ENCODE measurements around the gene ATP1B4. TPM values are rescaled to one million over a fixed set of nuclear protein-coding genes. Genes with fewer than 3 reads are reported as not detected.

The ATP1B4 gene
- total RNA-seq, 1 donor from 2014 or later: not detected

GRCh38 chrX:120380699-120381098, 18.8 kb downstream of the ATP1B4 start:
- no peak overlapping the region for H3K27ac Mint-ChIP-seq
- H3K4me3 Mint-ChIP-seq: no peak overlapping the region
- POLR2A ChIA-PET: no interaction called here
- no peaks in the 10 kb centered on the region for H3K36me3 Mint-ChIP-seq (ENCODE audit: low read depth)
- TF ChIP-seq, protein P1, sequence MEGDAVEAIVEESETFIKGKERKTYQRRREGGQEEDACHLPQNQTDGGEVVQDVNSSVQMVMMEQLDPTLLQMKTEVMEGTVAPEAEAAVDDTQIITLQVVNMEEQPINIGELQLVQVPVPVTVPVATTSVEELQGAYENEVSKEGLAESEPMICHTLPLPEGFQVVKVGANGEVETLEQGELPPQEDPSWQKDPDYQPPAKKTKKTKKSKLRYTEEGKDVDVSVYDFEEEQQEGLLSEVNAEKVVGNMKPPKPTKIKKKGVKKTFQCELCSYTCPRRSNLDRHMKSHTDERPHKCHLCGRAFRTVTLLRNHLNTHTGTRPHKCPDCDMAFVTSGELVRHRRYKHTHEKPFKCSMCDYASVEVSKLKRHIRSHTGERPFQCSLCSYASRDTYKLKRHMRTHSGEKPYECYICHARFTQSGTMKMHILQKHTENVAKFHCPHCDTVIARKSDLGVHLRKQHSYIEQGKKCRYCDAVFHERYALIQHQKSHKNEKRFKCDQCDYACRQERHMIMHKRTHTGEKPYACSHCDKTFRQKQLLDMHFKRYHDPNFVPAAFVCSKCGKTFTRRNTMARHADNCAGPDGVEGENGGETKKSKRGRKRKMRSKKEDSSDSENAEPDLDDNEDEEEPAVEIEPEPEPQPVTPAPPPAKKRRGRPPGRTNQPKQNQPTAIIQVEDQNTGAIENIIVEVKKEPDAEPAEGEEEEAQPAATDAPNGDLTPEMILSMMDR (IDR thresholded peaks at IDR 0.05): no peak
- DNase-seq (no peak), ATAC-seq (ENCODE audit: low read depth) (peak; percentile 65)
- H3K27me3 Mint-ChIP-seq: peaks cover 9% of the 10 kb centered on the region
- CTCF ChIA-PET: interaction anchor here (0.8 to 2.0 kb wide), 6 partner anchors 15 to 97 kb away, joined by 3 to 11 read pairs (median 5); no protein-coding TSS in a partner anchor
- no peaks in the 10 kb centered on the region for H3K9me3 Mint-ChIP-seq
- H3K4me1 Mint-ChIP-seq: peaks cover 2% of the 10 kb centered on the region
- intact Hi-C loops (cut with micrococcal nuclease): loop anchor here (1.0 to 10.0 kb wide), 3 partner anchors 72 to 284 kb away; no protein-coding TSS in a partner anchor

DNA sequence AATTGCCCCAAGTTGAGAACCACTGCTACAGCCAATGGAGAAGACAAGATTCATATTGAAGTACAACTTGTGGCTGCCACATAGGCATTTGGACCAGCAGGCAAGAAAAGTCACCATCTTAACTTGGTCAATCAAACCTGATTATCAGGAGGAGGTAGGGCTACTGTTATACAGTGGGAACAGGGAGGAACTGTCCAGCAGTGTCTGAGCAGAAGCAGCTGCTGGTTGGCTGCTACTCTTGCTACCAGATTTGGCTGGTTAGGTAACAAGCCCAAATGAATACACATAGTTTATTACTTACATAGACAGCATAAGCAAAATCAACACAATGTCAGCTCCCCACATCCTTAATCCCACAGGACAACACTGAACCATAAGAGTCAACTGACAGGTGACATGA, 39.4 kb downstream of the ATP1B4 start:
- H3K27me3 Mint-ChIP-seq: no peaks in the 10 kb centered on the region
- no peak overlapping the region for H3K4me3 Mint-ChIP-seq
- ATAC-seq (ENCODE audit: low read depth) (no peak), DNase-seq (no peak)
- CTCF ChIA-PET: no interaction called here
- no peaks in the 10 kb centered on the region for H3K36me3 Mint-ChIP-seq (ENCODE audit: low read depth)
- H3K27ac Mint-ChIP-seq: no peak overlapping the region
- POLR2A ChIA-PET: no interaction called here
- TF ChIP-seq, protein P1 (IDR thresholded peaks at IDR 0.05): no peak
- no peaks in the 10 kb centered on the region for H3K4me1 Mint-ChIP-seq
- intact Hi-C loops (cut with micrococcal nuclease): no loop called here
- H3K9me3 Mint-ChIP-seq: no peaks in the 10 kb centered on the region

GRCh38 chrX:120402369-120402768, 40.5 kb downstream of the ATP1B4 start:
- ATAC-seq (ENCODE audit: low read depth): no peak
- POLR2A ChIA-PET: no interaction called here

DNA sequence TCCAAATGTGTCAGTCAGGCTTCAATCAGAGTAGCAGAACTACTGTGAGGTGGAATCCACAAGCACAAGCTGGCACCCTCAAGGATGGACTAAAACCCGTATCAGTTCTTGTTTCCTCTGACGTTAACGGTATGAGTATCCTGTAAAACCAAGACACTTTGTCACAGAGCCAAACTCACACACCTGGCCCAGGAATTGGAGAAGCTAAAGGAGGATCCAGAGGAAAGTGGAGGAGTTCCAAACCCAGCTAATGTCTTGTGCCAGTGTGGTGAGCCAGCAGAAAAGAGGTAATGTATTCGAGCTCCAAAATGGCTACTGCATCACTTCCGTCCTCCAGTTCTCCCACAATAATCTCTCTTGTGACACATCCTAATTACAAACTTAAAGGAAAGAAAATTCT, 44.7 kb downstream of the ATP1B4 start:
- no peaks in the 10 kb centered on the region for H3K36me3 Mint-ChIP-seq (ENCODE audit: low read depth)
- ChIA-PET CTCF (no interaction called here), POLR2A (no interaction called here)
- H3K4me3 Mint-ChIP-seq: no peak overlapping the region
- ATAC-seq (ENCODE audit: low read depth) (no peak), DNase-seq (no peak)
- H3K4me1 Mint-ChIP-seq: no peaks in the 10 kb centered on the region
- TF ChIP-seq, protein P1 (IDR thresholded peaks at IDR 0.05): no peak
- no peaks in the 10 kb centered on the region for H3K27me3 Mint-ChIP-seq
- no peak overlapping the region for H3K27ac Mint-ChIP-seq
- intact Hi-C loops (cut with micrococcal nuclease): no loop called here
- H3K9me3 Mint-ChIP-seq: peaks cover 7% of the 10 kb centered on the region

More at GRCh38 chrX:120402369-120402768, 40.5 kb downstream of the ATP1B4 start:
- TF ChIP-seq, protein P1 (IDR thresholded peaks at IDR 0.05): no peak
- DNase-seq: no peak
- no peak overlapping the region for H3K27ac Mint-ChIP-seq
- no peaks in the 10 kb centered on the region for H3K4me1 Mint-ChIP-seq
- no peaks in the 10 kb centered on the region for H3K36me3 Mint-ChIP-seq (ENCODE audit: low read depth)
- CTCF ChIA-PET: no interaction called here
- no peaks in the 10 kb centered on the region for H3K9me3 Mint-ChIP-seq
- H3K4me3 Mint-ChIP-seq: no peak overlapping the region
- no peaks in the 10 kb centered on the region for H3K27me3 Mint-ChIP-seq
- intact Hi-C loops (cut with micrococcal nuclease): no loop called here

DNA sequence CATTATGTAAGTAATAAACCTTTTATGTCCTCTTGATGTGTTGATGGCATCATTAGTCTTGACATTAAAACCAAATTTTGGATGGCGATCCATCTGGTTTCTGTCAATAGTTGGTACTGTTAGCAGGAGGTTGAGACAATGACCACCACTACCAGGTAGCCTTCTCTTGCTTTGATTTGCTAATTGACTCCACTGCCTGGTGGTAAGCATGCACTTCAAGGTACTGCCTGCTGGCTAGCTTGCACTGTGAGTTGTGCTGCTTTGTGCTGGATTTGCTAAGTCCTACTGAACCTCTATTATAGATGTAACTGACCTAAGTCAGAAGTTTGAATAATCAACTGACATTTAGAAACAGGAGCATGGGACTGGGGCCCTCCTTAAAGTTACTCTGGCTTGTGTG, 46.3 kb downstream of the ATP1B4 start:
- H3K27ac Mint-ChIP-seq: no peak overlapping the region
- peaks cover 7% of the 10 kb centered on the region for H3K9me3 Mint-ChIP-seq
- DNase-seq: no peak
- H3K36me3 Mint-ChIP-seq (ENCODE audit: low read depth): no peaks in the 10 kb centered on the region
- CTCF ChIA-PET: no interaction called here
- POLR2A ChIA-PET: no interaction called here
- ATAC-seq (ENCODE audit: low read depth): no peak
- no peak overlapping the region for H3K4me3 Mint-ChIP-seq
- TF ChIP-seq, protein P1 (IDR thresholded peaks at IDR 0.05): no peak
- H3K27me3 Mint-ChIP-seq: no peaks in the 10 kb centered on the region
- intact Hi-C loops (cut with micrococcal nuclease): no loop called here
- no peaks in the 10 kb centered on the region for H3K4me1 Mint-ChIP-seq
